Thyroid gland (tissue), 4 donors: ENCODE data around the gene MZT2A.

Source experiments
- POLR2A ChIP-seq, 2 donors: fragments of 450-650 bp; IDR thresholded peaks; one replicate each; pipeline ENCODE4 v1.6.1; 2017; ENCODE audit warnings: antibody characterized with exemption in 2 of 2, mild to moderate bottlenecking in 2 of 2, moderate library complexity in 1 of 2
- TF ChIP-seq, protein P1 (sequence below), 6 experiments: fragments of 200-600 bp in 3 of 6; fragments of 450-650 bp in 3 of 6; sonication (generic) in 3 of 6; IDR thresholded peaks; one replicate each; pipeline ENCODE4 v1.5.1; 2016 to 2019; ENCODE audit warnings: antibody characterized with exemption in 6 of 6, mild to moderate bottlenecking in 2 of 6, inconsistent platforms in 1 of 6, moderate library complexity in 1 of 6

DNA sequence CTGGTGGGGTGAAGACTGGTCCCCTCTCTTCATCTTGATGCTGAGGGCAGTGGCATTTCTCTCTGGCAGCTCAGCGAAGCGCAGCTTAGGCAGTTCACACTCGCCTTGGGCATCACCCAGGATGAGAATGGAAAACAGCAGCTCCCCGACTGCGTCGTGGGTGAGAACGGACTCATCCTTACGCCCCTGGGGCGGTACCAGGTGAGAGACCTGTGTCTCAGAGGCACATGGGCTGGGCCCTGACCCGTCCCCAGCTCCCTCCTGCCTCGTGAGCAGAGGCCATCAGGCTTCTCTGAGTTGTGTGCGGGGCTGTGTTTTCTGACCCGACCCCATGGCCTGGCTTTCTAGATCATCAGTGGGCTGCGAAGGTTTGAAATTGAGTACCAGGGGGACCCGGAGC, 27.3 kb upstream of the MZT2A start:
- TF ChIP-seq, protein P1, sequence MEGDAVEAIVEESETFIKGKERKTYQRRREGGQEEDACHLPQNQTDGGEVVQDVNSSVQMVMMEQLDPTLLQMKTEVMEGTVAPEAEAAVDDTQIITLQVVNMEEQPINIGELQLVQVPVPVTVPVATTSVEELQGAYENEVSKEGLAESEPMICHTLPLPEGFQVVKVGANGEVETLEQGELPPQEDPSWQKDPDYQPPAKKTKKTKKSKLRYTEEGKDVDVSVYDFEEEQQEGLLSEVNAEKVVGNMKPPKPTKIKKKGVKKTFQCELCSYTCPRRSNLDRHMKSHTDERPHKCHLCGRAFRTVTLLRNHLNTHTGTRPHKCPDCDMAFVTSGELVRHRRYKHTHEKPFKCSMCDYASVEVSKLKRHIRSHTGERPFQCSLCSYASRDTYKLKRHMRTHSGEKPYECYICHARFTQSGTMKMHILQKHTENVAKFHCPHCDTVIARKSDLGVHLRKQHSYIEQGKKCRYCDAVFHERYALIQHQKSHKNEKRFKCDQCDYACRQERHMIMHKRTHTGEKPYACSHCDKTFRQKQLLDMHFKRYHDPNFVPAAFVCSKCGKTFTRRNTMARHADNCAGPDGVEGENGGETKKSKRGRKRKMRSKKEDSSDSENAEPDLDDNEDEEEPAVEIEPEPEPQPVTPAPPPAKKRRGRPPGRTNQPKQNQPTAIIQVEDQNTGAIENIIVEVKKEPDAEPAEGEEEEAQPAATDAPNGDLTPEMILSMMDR (IDR thresholded peaks at IDR 0.05): no peak
- TF ChIP-seq POLR2A (IDR thresholded peaks at IDR 0.05): no peak
